HG03378 (cell line): ENCODE results near the gene FGF9.

Source experiments
- ATAC-seq: cut with Tn5 transposase; IDR thresholded peaks from one replicate; pipeline ENCODE4 v1.9.1; 2021; ENCODE audit warnings: mild to moderate bottlenecking, moderate library complexity; ENCODE audit not compliant: unreplicated experiment

FGF9 gene

GRCh38 chr13:21670883-21671619 lies at the start of gene FGF9:
Gene FGF9 (plus strand): TSS chr13:21671073. CDS start chr13:21671913, 840 bp downstream.
- ATAC-seq: peak; percentile 54

- ATAC-seq: no peak
Observed at GRCh38 chr13:21625366-21625765, 45.5 kb upstream of the FGF9 start.

GRCh38 chr13:21632196-21632595 lies 38.7 kb upstream of the FGF9 start:
- no peak for ATAC-seq

GRCh38 chr13:21636656-21637055 lies 34.2 kb upstream of the FGF9 start:
- ATAC-seq: no peak

- ATAC-seq: no peak
Observed at GRCh38 chr13:21637296-21637695, 33.6 kb upstream of the FGF9 start.

GRCh38 chr13:21638319-21639282 lies 32.3 kb upstream of the FGF9 start:
- ATAC-seq: no peak

- no peak for ATAC-seq
Observed at GRCh38 chr13:21639561-21639960, 31.3 kb upstream of the FGF9 start.

- ATAC-seq: no peak
Observed at GRCh38 chr13:21641629-21642028, 29.2 kb upstream of the FGF9 start.

GRCh38 chr13:21657538-21657937 lies 13.3 kb upstream of the FGF9 start:
- ATAC-seq: no peak

- no peak for ATAC-seq
Observed at GRCh38 chr13:21659087-21659486, 11.8 kb upstream of the FGF9 start.

- no peak for ATAC-seq
Observed at GRCh38 chr13:21661097-21661909, 9.6 kb upstream of the FGF9 start.

GRCh38 chr13:21663197-21663596 lies 7.7 kb upstream of the FGF9 start:
- no peak for ATAC-seq

- no peak for ATAC-seq
Observed at GRCh38 chr13:21668732-21669275, 2.1 kb upstream of the FGF9 start.

- ATAC-seq: peak; percentile 19
Observed at GRCh38 chr13:21670006-21670882, 629 bp upstream of the FGF9 start.

GRCh38 chr13:21671620-21672286 lies 880 bp downstream of the FGF9 start:
- no peak for ATAC-seq

GRCh38 chr13:21672287-21672680 lies 1.4 kb downstream of the FGF9 start:
- ATAC-seq: no peak

- ATAC-seq: no peak
Observed at GRCh38 chr13:21672796-21673538, 2.1 kb downstream of the FGF9 start.

- ATAC-seq: no peak
Observed at GRCh38 chr13:21673539-21673788, 2.6 kb downstream of the FGF9 start.
